Epithelial cell of esophagus (primary cell): ENCODE measurements around the gene MYO5B.
A peak's percentile ranks its signal among the peaks of the same experiment; 100 is the strongest.

ENCODE experiments used
- DNase-seq: peaks from one replicate; pipeline ENCODE4 v3.0.0; 2010; ENCODE audit warnings: low read depth
- H3K4me3 ChIP-seq: 2 replicates; pipeline ENCODE4 v1.5.1; 2011; ENCODE audit warnings: mild to moderate bottlenecking, low read length, control low read depth
- TF ChIP-seq, protein P1 (sequence below): IDR thresholded peaks from 2 replicates; pipeline ENCODE4 v1.5.1; 2011; ENCODE audit warnings: low read depth, mild to moderate bottlenecking, low read length, control low read depth, inconsistent platforms; ENCODE audit not compliant: insufficient read depth; ENCODE audit errors: missing control alignments

Gene MYO5B

DNA sequence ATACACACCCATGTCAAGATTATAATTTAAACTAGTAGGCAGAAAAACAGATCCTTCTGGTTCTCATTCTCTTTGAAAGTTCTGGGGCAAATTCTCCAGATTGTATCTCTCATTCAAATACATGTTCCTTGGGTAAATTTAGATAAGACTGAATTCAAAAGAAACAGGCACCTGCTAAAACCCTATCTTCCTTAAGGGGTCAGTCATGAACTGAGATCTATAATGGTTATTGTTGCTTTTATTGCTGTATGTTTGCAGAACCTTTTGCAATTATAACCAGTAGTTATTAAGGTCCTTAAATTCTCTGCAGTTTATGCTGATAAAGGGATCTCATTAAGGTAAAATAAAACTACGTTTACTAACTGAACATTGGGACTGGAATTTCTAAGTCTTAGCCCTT lies 83.5 kb downstream of the MYO5B start:
- TF ChIP-seq, protein P1, sequence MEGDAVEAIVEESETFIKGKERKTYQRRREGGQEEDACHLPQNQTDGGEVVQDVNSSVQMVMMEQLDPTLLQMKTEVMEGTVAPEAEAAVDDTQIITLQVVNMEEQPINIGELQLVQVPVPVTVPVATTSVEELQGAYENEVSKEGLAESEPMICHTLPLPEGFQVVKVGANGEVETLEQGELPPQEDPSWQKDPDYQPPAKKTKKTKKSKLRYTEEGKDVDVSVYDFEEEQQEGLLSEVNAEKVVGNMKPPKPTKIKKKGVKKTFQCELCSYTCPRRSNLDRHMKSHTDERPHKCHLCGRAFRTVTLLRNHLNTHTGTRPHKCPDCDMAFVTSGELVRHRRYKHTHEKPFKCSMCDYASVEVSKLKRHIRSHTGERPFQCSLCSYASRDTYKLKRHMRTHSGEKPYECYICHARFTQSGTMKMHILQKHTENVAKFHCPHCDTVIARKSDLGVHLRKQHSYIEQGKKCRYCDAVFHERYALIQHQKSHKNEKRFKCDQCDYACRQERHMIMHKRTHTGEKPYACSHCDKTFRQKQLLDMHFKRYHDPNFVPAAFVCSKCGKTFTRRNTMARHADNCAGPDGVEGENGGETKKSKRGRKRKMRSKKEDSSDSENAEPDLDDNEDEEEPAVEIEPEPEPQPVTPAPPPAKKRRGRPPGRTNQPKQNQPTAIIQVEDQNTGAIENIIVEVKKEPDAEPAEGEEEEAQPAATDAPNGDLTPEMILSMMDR, result peak; percentile 42
- DNase-seq, result peak; percentile 37
- H3K4me3 ChIP-seq, result no peak overlapping the region

DNA sequence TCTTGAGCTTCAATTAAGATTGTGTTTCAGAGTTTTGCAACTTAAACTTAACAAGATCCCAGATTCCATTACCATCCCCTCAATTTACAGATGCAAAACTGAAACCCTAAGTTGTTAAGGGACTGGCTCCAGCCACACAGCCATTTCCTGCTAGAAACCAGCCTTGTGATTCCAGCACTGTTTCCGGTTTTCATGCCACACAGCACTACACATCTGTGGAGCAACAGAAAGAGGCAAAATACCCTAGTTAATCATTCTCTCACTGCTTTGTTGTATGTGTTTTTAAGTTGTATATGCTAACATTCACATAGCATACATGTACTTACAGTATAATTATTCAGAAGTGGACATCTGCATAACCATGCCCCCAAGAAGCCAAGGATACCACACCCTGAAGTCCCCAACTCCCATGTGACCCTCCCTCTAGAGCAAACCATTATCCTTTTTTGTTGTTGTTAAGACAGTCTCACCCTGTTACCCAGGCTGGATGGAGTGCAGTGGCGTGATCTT lies 87.4 kb downstream of the MYO5B start:
- TF ChIP-seq, protein P1, result no peak
- DNase-seq, result no peak
- no peak overlapping the region for H3K4me3 ChIP-seq

DNA sequence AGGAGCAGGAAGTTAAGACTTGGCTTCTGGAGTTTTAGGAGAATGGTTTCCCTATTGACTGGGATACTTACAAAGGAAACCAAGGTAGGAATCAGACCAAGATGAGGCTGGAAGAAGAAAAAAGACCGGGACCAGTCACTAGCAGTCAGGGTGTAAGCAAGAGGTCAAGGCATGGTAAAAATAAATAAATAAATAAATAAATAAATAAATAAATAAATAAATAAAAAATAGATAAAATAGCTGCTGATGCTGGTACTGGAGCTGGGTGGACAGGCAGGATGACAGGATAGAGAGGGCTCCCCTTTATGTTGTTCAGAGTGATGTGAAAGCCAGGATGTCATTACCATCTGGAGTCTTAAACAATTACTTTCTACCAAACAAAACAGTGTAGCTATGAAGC lies 89.9 kb downstream of the MYO5B start:
- TF ChIP-seq, protein P1, result no peak
- H3K4me3 ChIP-seq, result no peak overlapping the region
- DNase-seq, result no peak

DNA sequence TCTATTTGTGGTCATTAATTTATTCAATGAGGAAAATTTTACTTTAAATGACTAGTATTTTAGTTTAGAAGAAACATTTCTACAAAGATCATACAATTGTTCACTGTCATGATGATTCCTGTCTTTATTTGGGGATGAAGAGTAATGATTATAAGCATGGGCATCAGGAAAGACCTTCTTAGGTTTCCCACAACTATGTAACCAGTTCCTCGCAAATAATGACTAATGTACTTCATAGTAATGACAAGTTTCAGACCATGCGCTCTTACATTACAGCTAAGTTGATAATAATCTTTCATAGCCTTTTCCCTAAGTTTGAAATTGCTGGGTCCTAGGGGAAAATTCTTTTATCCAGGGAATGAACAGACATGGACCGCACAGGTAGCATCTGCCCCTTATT lies 90.5 kb downstream of the MYO5B start:
- DNase-seq, result peak; percentile 79
- H3K4me3 ChIP-seq, result no peak overlapping the region
- TF ChIP-seq, protein P1, result no peak

DNA sequence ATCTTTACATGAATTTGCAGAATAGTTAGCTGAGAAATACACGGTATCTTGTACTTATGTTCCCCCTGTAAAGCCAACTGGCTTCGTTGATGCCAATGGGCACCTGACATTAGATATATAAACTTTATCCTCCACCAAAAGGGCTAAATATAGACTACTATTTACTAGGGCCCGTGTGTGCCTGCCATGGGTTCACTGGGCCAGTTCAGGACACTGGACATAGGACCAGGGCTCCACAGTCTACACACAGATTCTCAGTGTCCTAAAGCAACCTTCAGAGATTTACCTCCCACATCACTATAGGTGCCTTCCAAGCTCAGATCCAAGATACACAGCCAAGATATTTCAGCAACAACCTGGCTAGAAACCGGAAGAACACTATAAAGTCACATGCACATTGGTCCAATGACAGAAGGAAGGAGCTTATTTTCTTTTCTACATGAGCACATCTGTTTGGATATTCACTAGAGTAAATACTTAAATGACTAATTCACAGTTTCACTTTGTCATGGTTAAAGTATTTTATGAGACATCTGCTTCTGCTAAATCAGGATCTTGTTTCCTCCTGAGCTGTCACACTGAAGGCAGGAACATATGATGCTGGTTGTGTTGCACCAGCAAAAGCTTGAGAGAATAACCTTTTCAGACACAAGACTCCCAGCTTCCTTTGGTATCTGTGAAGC lies 95.1 kb downstream of the MYO5B start:
- TF ChIP-seq, protein P1, result no peak
- DNase-seq, result peak; percentile 95
- no peak overlapping the region for H3K4me3 ChIP-seq

DNA sequence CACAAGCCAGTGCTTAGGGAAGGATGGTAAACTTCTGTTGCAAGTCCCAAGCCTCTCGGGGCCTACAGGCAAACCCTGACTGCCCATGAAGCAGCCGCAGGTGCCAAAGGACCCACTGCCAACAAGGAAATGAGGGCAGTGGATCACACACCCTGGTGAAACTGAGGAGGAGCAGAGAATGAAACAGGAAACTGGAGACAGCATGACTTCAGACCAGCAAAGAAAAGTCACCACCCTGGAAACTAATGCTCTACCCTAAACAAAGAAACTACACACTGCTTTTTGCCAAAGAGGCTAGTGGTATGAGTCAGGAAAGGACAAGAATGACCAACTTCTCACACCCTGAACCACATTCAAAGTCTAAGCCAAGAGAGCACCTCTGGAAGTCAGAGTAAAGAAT lies 97.2 kb downstream of the MYO5B start:
- H3K4me3 ChIP-seq, result no peak overlapping the region
- DNase-seq, result peak; percentile 96
- TF ChIP-seq, protein P1, result no peak
